Upper lobe of right lung (tissue), 1 donor: ENCODE results near the gene CIROP. TPM values are rescaled to one million over a fixed set of nuclear protein-coding genes. Genes with fewer than 3 reads are reported as not detected.

Experiments
- ATAC-seq: fragments of 200-7000 bp; cut with Tn5 transposase; one replicate; pipeline ENCODE4 v1.9.1; 2020; ENCODE audit warnings: mild to moderate bottlenecking, moderate library complexity
- DNase-seq: peaks from one replicate; pipeline ENCODE4 v3.0.0-alpha.2; 2020
- H3K27ac ChIP-seq: fragments of 200-600 bp; one replicate; pipeline ENCODE4 v1.8.0; 2022
- H3K27me3 ChIP-seq: fragments of 200-600 bp; one replicate; pipeline ENCODE4 v1.8.0; 2022; ENCODE audit warnings: mild to moderate bottlenecking
- H3K36me3 ChIP-seq: fragments of 200-600 bp; one replicate; pipeline ENCODE4 v1.8.0; 2022
- H3K4me1 ChIP-seq: fragments of 200-600 bp; one replicate; pipeline ENCODE4 v1.8.0; 2022
- H3K4me3 ChIP-seq: fragments of 200-600 bp; one replicate; pipeline ENCODE4 v1.8.0; 2022; ENCODE audit warnings: mild to moderate bottlenecking
- H3K9me3 ChIP-seq: fragments of 200-600 bp; one replicate; pipeline ENCODE4 v1.8.0; 2022
- CTCF ChIP-seq: fragments of 200-600 bp; IDR thresholded peaks from one replicate; pipeline ENCODE4 v1.8.0; 2022; ENCODE audit warnings: antibody characterized with exemption
- intact Hi-C: fragments of 100-400 bp; cut with DNase I; formaldehyde crosslinking; loops from one replicate; pipeline ENCODE4 v1.11.0; 2022
- total RNA-seq: library from RNA; stranded (reverse); fragmentation: NEBNext Ultra II Directional; extraction: Animal tissue kit (Norgen Biotek cat#: 25700); gene quantifications from one replicate; pipeline ENCODE4 v1.2.1, GENCODE V29; 2021
- donor health status: DM: no; HTN: yes; CAD: no; lungs with severe emphysema.

CIROP gene
- total RNA-seq, 1 donor from 2014 or later, result not detected

DNA sequence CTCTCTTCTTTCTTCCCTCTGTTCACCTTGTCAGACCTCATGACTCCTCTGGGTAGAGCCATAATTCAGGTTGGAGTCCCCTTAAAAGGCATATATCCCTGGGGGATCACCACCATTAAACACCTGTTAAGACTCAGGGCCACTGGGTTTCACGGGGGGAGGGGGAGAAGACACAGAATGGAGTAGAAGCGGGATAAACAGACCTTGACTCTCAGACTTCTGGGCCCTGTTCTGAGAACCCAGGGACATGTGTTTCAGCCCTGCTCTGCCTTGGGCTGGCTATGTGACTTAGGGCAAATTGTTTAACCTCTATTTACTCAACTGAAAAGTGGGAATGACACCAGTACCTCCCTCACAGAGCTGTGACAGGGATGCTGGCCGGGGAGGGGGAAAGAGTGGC lies 52.1 kb downstream of the CIROP start:
- peak; percentile 16 for DNase-seq
- H3K4me3 ChIP-seq, result no peak overlapping the region

DNA sequence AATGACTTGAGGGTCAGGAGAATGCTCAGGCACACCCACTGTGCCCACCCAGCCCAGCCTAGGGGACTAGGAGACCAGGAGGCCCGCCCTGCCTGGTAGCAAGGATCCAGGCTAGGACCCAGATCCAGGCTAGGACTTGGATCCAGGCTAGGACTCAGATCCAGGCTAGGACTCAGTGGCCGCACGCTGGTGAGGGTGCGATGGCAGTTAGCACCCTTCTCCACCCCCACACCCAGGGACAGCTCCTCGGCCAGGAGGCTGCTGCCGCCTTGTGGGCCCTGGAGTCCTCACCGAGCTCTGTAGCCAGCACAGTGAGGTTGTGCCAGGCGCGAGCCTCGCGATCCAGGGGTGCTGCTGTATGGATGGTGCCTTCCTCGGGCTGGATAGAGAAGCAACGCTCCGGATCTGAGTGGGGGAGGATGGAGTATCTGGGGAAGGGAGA lies 52.6 kb downstream of the CIROP start:
- no peaks in the 10 kb centered on the region for H3K9me3 ChIP-seq
- H3K27ac ChIP-seq, result no peak overlapping the region
- no peak for TF ChIP-seq CTCF
- ATAC-seq, result no peak
- no peak overlapping the region for H3K4me3 ChIP-seq
- H3K4me1 ChIP-seq, result peaks cover 11% of the 10 kb centered on the region
- no peaks in the 10 kb centered on the region for H3K27me3 ChIP-seq
- no peak for DNase-seq
- intact Hi-C loops, result no loop called here
- H3K36me3 ChIP-seq, result no peaks in the 10 kb centered on the region

More for the DNA sequence above, 52.1 kb downstream of the CIROP start:
- Histone ChIP-seq H3K27me3 (no peaks in the 10 kb centered on the region), H3K27ac (no peak overlapping the region), H3K4me1 (peaks cover 11% of the 10 kb centered on the region), H3K36me3 (no peaks in the 10 kb centered on the region), H3K9me3 (no peaks in the 10 kb centered on the region)
- intact Hi-C loops, result no loop called here
- ATAC-seq, result no peak
- TF ChIP-seq CTCF, result no peak

DNA sequence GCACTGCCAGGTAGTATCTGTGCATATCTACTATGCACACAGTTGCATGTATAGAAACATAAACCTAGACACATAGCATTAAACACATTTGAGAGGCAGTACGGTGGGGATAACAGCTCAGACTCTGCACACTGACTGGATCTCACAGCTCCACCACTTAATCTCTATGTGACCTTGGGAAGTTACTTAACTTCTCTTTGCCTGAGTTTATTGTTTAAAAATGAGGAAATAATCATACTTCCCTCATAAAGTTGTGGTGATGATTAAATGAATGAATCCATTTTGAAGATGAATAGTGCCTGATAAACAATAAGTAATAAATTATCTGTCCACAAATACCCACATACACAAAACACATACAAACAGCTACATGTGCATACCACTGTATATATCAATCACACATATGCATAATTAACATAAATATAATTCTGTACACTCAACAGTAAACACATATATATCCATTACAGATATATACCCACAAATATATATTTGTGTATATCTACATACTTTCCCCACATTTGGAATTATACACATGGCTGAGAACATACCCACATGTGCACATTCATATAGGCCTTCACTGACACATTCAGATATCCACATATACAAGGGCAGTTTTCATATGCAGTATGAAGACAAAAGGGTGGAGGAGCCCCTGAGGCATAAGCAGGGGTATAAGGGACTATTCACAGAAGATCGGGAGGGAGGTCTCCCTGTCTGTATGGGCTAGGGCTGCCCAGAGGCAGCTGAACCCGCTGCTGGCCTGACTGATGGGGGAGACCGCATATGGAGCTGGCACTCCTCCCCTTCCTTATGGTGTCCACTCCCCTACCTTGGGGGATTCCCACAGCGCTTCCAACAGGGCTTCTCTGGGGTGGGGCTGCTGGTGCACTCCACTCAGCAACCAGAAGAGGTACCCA lies 53.4 kb downstream of the CIROP start:
- no peaks in the 10 kb centered on the region for H3K9me3 ChIP-seq
- intact Hi-C loops, result no loop called here
- no peak overlapping the region for H3K27ac ChIP-seq
- no peaks in the 10 kb centered on the region for H3K36me3 ChIP-seq
- ATAC-seq (no peak), DNase-seq (no peak)
- H3K27me3 ChIP-seq, result no peaks in the 10 kb centered on the region
- no peak overlapping the region for H3K4me3 ChIP-seq
- peaks cover 3% of the 10 kb centered on the region for H3K4me1 ChIP-seq
- no peak for TF ChIP-seq CTCF

Other genes starting within 250 kb of the CIROP start
- gene LRP10, start 233.2 kb downstream of the CIROP start, total RNA-seq, result 142 TPM
- 0.41 TPM for gene REM2, start 221.8 kb downstream of the CIROP start, total RNA-seq
- gene RBM23, start 185.8 kb downstream of the CIROP start, total RNA-seq, result 83.5 TPM
- gene PRMT5, start 175.6 kb downstream of the CIROP start, total RNA-seq, result 38.9 TPM
- gene HAUS4, start 147.9 kb downstream of the CIROP start, total RNA-seq, result 44.7 TPM
- 37.8 TPM for gene AJUBA, start 122.4 kb downstream of the CIROP start, total RNA-seq
- gene C14orf93, start 94.8 kb downstream of the CIROP start, total RNA-seq, result 8.4 TPM
- 75.7 TPM for gene PSMB5, start 70.1 kb downstream of the CIROP start, total RNA-seq
- not detected for gene PSMB11, start 62.8 kb downstream of the CIROP start, total RNA-seq
- gene CDH24, start 47.5 kb downstream of the CIROP start, total RNA-seq, result 7.8 TPM
- 161 TPM for gene ACIN1, start 9.9 kb downstream of the CIROP start, total RNA-seq
- gene C14orf119, start 9.5 kb downstream of the CIROP start, total RNA-seq, result 55.3 TPM
- gene CEBPE, start 14.3 kb upstream of the CIROP start, total RNA-seq, result not detected
- gene SLC7A8, start 78.7 kb upstream of the CIROP start, total RNA-seq, result 49.8 TPM
- gene RNF212B, start 132.9 kb upstream of the CIROP start, total RNA-seq, result not detected
- gene HOMEZ, start 181.1 kb upstream of the CIROP start, total RNA-seq, result 11.0 TPM
- 14.6 TPM for gene PPP1R3E, start 197.9 kb upstream of the CIROP start, total RNA-seq
- 53.0 TPM for gene BCL2L2, start 201.8 kb upstream of the CIROP start, total RNA-seq
- 118 TPM for gene PABPN1, start 216.5 kb upstream of the CIROP start, total RNA-seq
- gene SLC22A17, start 247.9 kb upstream of the CIROP start, total RNA-seq, result 12.1 TPM